ENCODE data around the gene QPRT. TPM values are rescaled to one million over a fixed set of nuclear protein-coding genes. Genes with fewer than 3 reads are reported as not detected.
"Not testable (repeated sequence)": the region's sequence is repeated elsewhere in the genome, so short reads cannot be mapped to it uniquely, and the experiment has no call there.

The QPRT gene
- total RNA-seq, 3 donors from 2014 or later, result 25.3 to 54.6 (median 25.4) TPM

DNA sequence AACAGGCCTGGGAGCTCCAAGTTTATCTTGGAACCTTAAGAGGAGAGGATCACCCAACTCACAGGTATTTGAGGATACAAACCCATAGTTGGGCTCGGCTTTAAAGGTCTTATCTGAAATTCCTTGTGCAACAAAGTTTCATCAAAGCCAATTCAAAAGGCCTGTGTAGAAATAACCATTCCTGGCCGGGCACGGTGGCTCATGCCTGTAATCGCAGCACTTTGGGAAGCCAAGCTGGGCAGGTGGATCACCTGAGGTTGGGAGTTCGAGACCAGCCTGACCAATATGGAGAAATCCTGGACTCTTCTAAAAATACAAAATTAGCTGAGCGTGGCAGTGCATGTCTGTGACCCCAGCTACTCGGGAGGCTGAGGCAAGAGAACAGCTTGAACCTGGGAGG is 38.1 kb downstream of the QPRT start:
- no peaks in the 10 kb centered on the region for H3K9me3 ChIP-seq
- TF ChIP-seq, protein P1, sequence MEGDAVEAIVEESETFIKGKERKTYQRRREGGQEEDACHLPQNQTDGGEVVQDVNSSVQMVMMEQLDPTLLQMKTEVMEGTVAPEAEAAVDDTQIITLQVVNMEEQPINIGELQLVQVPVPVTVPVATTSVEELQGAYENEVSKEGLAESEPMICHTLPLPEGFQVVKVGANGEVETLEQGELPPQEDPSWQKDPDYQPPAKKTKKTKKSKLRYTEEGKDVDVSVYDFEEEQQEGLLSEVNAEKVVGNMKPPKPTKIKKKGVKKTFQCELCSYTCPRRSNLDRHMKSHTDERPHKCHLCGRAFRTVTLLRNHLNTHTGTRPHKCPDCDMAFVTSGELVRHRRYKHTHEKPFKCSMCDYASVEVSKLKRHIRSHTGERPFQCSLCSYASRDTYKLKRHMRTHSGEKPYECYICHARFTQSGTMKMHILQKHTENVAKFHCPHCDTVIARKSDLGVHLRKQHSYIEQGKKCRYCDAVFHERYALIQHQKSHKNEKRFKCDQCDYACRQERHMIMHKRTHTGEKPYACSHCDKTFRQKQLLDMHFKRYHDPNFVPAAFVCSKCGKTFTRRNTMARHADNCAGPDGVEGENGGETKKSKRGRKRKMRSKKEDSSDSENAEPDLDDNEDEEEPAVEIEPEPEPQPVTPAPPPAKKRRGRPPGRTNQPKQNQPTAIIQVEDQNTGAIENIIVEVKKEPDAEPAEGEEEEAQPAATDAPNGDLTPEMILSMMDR (IDR thresholded peaks at IDR 0.05), result no peak
- H3K4me1 ChIP-seq (ENCODE audit: low read depth), result no peaks in the 10 kb centered on the region
- DNase-seq (no peak), ATAC-seq (no peak)
- no peaks in the 10 kb centered on the region for H3K36me3 ChIP-seq (ENCODE audit: low read depth)
- H3K4me3 ChIP-seq, result no peak overlapping the region
- intact Hi-C loops (cut with DNase I, micrococcal nuclease), result no loop called here

DNA sequence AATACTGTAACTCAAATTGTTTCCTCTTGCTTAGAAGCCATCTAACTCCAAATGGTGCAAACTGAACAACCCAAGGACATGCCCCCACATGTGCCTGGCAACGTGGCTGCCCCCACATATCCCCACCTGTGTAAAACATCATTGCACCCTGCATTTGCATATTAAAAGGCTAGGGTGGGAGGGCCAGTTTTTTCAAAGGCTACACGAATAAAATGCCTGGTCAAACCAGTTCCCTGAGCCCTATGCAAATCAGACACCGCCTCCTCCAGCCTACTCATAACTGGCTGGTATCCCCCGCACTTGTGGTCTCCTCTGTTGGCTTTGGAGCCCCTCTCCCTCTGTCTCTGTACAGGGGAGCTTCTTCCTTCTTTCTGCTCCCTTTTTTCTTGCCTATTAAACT is 40.1 kb downstream of the QPRT start:
- TF ChIP-seq, protein P1 (IDR thresholded peaks at IDR 0.05), result no peak
- DNase-seq, result no peak
- intact Hi-C loops (cut with DNase I, micrococcal nuclease), result no loop called here

DNA sequence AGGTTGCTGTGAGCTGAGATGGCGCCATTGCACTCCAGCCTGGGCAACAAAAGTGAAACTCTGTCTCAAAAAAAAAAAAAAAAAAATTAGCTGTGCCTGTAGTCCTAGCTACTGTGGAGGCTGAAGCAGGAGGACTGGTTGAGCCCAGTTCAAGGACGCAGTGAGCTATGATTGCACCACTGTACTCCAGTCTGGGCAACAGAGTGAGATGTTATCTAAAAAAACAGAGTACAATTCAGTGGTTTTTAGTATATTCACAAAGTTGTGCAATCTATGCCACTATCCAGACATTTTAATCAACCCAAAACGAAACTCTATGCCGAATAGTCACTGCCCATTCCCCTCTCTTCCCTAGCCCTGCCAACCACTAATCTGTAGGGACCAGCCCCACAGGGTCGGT is 41.7 kb downstream of the QPRT start:
- ATAC-seq, result no peak
- DNase-seq, result no peak
- no peaks in the 10 kb centered on the region for H3K36me3 ChIP-seq (ENCODE audit: low read depth)
- TF ChIP-seq, protein P1 (IDR thresholded peaks at IDR 0.05), result no peak
- intact Hi-C loops (cut with DNase I, micrococcal nuclease), result no loop called here
- no peak overlapping the region for H3K4me3 ChIP-seq
- H3K9me3 ChIP-seq, result no peaks in the 10 kb centered on the region
- H3K4me1 ChIP-seq (ENCODE audit: low read depth), result no peaks in the 10 kb centered on the region

More for the DNA sequence above, 40.1 kb downstream of the QPRT start:
- no peaks in the 10 kb centered on the region for H3K36me3 ChIP-seq (ENCODE audit: low read depth)
- no peaks in the 10 kb centered on the region for H3K4me1 ChIP-seq (ENCODE audit: low read depth)
- no peak for ATAC-seq
- H3K4me3 ChIP-seq, result no peak overlapping the region
- H3K9me3 ChIP-seq, result no peaks in the 10 kb centered on the region

DNA sequence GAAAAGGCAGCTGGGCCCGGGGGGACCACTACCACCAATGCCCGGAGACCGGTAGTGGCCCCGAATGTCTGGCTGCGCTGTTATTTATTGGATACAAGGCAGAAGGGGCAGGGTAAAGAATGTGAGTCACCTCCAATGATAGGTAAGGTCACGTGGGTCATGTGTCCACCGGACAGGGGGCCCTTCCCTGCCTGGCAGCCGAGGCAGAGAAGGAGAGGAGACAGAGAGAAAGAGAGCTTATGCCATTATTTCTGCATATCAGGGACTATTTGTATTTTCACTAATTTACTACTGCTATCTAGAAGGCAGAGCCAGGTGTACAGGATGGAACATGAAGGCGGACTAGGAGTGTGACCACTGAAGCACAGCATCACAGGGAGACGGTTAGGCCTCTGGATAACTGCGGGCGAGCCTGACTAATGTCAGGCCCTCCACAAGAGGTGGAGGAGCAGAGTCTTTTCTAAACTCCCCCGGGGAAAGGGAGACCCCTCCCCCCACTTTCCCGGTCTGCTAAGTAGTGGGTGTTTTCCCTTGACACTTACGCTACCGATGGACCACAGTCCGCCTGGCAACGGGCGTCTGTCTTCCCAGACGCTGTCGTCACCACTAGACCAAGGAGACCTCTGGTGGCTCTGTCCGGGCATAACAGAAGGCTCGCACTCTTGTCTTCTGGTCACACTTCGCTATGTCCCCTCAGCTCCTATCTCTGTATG is 42.3 kb downstream of the QPRT start:
- H3K4me1 ChIP-seq (ENCODE audit: low read depth); intact Hi-C loops (cut with DNase I, micrococcal nuclease); H3K9me3 ChIP-seq; H3K4me3 ChIP-seq; H3K36me3 ChIP-seq (ENCODE audit: low read depth): not testable (repeated sequence)
- peak; percentile 64 to 86 (median 78) for DNase-seq
- ATAC-seq, result peak; percentile 90
- TF ChIP-seq, protein P1 (IDR thresholded peaks at IDR 0.05), result peak; percentile 36

DNA sequence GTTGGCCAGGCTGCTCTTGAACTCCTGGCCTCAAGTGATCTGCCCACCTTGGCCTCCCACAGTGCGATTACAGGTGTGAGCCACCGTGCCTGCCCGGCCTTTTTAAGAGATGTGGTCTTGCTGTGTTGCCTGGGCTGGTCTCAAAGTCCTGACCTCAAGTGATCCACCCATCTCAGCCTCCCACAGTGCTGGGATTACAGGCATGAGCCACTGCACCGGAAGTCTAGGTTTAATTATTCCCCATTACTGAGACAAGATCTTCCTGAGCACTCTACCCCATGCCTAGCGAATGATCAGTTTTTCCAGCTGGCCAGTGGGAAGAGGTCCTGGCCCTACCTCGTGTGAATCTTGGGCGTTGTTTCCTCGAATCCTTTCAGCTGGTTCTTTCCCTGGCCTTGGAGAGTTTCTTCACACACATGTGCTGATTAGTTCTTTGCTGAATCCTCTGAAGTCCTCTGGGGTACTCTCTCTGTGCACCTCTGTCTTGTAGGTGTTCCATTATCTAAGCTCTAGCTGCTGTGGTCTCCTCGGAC is 47.9 kb downstream of the QPRT start:
- intact Hi-C loops (cut with DNase I, micrococcal nuclease), result no loop called here
- DNase-seq, result no peak
- H3K36me3 ChIP-seq (ENCODE audit: low read depth), result no peaks in the 10 kb centered on the region
- TF ChIP-seq, protein P1 (IDR thresholded peaks at IDR 0.05), result no peak
- H3K4me1 ChIP-seq (ENCODE audit: low read depth), result no peaks in the 10 kb centered on the region
- ATAC-seq, result no peak
- no peak overlapping the region for H3K4me3 ChIP-seq
- H3K9me3 ChIP-seq, result no peaks in the 10 kb centered on the region
